Stimulated activated CD8-positive, alpha-beta memory T cell treated with anti-CD3 and anti-CD28 coated beads, Interleukin-2, amount 100 ng/mL, for 48 hours (primary cell): ENCODE measurements around the gene TAS2R31.

Experiments
- DNase-seq, 2 donors: peaks; one replicate each; pipeline ENCODE4 v3.0.0-alpha.2; 2020; ENCODE audit warnings: low read depth in 2 of 2

The TAS2R31 gene

DNA sequence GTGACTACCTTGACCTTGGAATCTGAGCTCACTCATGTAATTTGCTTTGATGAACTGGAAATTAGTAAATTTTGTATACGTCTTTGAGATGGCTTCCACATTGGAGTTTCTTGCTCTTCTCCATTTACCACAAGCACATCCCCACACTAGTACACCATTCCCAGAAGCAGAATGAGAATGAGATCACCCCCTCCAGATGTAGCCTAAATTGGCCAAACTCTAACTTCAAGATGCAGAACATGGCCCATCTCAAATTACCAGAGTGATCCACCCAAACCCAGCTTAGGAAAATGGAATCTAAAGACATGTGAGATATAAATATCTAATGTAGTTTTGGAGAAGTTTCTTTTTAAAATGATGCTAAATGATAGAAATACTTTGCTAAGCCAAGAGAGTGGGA lies 23.6 kb downstream of the TAS2R31 start:
- DNase-seq: no peak

DNA sequence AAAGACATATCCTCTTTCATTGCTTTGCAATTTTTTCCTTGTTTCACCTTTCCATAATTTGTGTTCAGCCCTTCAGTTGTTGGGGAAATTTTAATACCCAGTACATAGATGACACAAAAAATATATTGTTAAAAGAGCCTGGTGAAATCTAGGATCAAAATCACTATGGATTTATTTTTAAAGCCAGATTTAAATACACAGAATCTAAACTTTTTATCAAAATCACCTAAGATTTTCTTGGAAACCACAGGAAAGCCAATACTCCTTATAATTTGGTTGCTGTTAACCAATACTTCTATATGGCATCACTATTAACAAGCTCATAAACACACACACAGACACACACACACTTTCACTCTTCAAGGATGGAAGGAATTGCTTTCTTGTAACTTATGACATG lies 33.0 kb downstream of the TAS2R31 start, which contains the start of gene TAS2R20:
Gene TAS2R20 (minus strand): TSS at position 101 of the 400 bp plus-strand sequence. CDS start 429 bp downstream, outside the sequence.
- no peak for DNase-seq

DNA sequence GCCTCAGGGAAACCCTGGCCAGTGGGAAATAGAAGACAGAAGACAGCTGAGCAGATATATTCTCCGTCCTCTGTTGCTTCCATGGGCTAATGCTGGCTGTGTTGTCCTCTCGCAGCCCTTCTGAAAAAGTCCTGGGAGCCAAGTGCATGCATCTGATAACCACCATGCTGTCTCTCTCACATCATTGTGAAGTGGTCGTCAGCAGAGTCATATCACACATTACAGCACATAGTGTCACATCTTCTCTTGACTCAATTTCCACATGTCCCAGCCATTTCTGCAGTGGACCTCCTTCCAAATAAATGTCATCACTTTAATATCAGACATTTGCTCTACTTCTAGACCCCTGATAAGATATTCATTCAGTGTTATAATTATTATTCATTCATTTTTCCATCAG lies 36.9 kb downstream of the TAS2R31 start:
- DNase-seq: no peak

DNA sequence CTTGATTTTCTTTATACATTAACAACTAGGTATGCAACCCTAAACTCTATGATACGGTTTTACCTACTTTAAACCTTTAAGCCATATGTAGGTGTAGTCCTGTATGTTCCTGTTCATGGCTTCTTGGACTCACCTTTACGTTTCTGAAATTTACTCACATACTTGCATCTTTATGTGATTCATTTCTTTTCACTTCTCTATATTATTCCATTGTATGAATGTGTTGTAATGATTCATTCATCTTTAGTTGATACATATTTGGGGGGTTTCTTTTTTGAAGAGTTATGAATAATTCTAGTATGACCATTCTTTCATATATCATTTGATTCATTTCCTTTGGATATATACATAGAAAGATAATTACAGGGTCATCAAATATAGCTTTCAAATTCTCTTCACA lies 42.1 kb downstream of the TAS2R31 start:
- no peak for DNase-seq

DNA sequence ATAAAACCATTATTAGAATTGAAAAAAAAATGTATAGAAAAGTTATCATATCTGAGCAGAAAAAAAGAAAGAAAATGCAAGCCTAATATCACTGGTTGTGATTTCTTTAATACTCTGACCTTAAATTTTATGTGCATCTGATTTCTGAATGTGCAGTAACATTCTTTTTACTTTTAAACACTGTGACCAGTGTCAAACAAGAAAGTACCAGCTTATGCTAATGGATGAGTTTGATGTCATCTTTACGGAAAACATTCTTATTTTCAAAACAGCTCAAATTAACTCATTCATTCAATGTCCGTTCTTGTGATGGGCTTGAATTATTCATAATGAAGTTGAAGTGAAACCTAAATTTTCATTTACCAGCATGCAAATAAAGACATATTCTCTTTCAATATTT lies 44.4 kb downstream of the TAS2R31 start, which contains the start of gene TAS2R50:
Gene TAS2R50 (minus strand): TSS at position 101 of the 400 bp plus-strand sequence. CDS start 52 bp downstream, at position 49.
- no peak for DNase-seq

DNA sequence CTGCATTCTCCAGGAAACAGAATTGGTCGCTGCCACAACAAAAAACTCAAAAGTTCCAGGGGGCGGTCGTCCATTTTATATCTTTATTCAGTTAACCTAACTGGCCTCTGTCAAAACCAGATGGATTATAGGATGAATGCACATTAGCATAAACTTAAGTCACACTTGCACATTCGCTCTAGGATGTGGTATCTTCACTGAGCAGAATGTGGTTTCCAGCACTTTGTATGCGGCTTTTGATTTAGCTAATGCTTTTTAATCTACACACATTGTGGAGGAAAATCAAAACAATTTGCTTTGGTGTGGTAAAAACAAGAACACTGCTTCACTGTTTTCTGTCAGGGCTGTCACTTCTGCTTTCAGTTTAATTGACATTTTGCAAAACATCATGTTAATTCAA lies 49.0 kb downstream of the TAS2R31 start:
- DNase-seq: no peak
